Peyer's patch (tissue), 4 donors: ENCODE results near the gene RELN.

Experiments used
- CTCF ChIP-seq, 6 experiments: fragments of 450-650 bp in 4 of 6; fragments of 200-600 bp in 2 of 6; sonication (generic) in 1 of 6; IDR thresholded peaks; one replicate each; pipeline ENCODE4 v1.5.1; 2017 to 2019; ENCODE audit warnings: antibody characterized with exemption in 6 of 6, mild to moderate bottlenecking in 3 of 6, moderate library complexity in 1 of 6
- POLR2A ChIP-seq, 2 donors: fragments of 450-650 bp; IDR thresholded peaks; one replicate each; pipeline ENCODE4 v1.5.1; 2017; ENCODE audit warnings: antibody characterized with exemption in 2 of 2, mild to moderate bottlenecking in 2 of 2, moderate library complexity in 2 of 2

GRCh38 chr7:104017001-104017400 is 27.5 kb upstream of the RELN start:
- TF ChIP-seq CTCF (IDR thresholded peaks at IDR 0.05) (no peak), POLR2A (IDR thresholded peaks at IDR 0.05) (no peak)
